Liver (tissue), 3 donors: Measurements from ENCODE around the gene ADAM11.

Source experiments
- EGR1 ChIP-seq, 2 donors: IDR thresholded peaks; 2 replicates each; pipeline ENCODE4 v1.6.1; 2016 to 2018; ENCODE audit warnings: antibody characterized with exemption in 2 of 2, low read depth in 2 of 2
- YY1 ChIP-seq: IDR thresholded peaks from 2 replicates; pipeline ENCODE4 v1.6.1; 2016; ENCODE audit warnings: antibody characterized with exemption, mild to moderate bottlenecking
- TF ChIP-seq, protein P1 (sequence below): fragments of 150-350 bp; IDR thresholded peaks from 2 replicates; pipeline ENCODE4 v1.5.1; 2017; ENCODE audit warnings: improper control_type of control experiment, low read depth, low read length; ENCODE audit not compliant: missing input control
- donor health status: healthy.
- donor health status: healthy.

DNA sequence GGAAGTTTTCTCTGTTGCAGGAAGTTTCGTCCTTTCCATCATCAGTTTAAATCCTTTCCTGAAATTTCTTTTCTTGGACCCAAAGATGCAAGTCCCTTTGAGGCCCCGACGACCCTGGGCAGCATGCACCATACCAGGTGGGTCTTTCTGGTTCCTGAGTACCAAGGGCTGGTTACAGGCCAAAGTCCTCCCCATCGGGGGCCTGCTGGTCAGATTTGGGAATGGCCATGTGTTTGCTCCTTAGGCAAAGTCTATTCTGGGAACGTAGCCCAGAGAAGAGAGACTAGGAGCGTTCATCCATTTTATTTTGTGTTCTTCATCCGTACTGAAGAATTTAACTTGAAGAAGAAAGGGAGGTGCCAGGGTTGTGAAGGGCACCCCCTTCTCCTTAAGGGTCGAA, 17.5 kb upstream of the ADAM11 start:
- TF ChIP-seq EGR1 (IDR thresholded peaks at IDR 0.05; ENCODE audit: low read depth in 2 of 2) (no peak), YY1 (no peak)
- TF ChIP-seq, protein P1, sequence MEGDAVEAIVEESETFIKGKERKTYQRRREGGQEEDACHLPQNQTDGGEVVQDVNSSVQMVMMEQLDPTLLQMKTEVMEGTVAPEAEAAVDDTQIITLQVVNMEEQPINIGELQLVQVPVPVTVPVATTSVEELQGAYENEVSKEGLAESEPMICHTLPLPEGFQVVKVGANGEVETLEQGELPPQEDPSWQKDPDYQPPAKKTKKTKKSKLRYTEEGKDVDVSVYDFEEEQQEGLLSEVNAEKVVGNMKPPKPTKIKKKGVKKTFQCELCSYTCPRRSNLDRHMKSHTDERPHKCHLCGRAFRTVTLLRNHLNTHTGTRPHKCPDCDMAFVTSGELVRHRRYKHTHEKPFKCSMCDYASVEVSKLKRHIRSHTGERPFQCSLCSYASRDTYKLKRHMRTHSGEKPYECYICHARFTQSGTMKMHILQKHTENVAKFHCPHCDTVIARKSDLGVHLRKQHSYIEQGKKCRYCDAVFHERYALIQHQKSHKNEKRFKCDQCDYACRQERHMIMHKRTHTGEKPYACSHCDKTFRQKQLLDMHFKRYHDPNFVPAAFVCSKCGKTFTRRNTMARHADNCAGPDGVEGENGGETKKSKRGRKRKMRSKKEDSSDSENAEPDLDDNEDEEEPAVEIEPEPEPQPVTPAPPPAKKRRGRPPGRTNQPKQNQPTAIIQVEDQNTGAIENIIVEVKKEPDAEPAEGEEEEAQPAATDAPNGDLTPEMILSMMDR: no peak
